Measurements from ENCODE around the gene TMEM125. TPM values are rescaled to one million over a fixed set of nuclear protein-coding genes. Genes with fewer than 3 reads are reported as not detected.
A peak's percentile ranks its signal among the peaks of the same experiment; 100 is the strongest.

TMEM125 gene
- total RNA-seq, 3 donors from 2014 or later, result 31.9 to 71.6 (median 40.6) TPM

DNA sequence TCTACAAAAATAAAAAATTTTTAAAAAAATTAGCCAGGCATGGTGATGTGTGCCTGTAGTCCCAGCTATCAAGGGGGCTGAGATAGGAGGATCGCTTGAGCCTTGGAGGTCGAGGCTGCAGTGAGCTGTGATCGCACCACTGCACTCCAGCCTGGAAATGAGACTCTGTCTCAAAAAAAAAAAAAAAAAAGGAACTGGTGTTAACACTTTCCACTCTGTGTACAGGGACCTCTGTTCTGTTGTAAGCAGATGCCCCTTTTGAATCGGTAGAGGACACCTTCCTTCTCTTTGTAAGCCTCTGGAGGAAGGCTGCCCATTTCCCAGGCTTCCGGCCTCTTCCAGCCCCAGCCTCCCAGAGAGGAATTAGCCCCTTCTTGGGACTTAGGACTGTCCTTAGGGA is 22.9 kb downstream of the TMEM125 start:
- intact Hi-C loops (cut with DNase I, micrococcal nuclease), result no loop called here
- Histone ChIP-seq H3K36me3 (ENCODE audit: low read depth) (no peaks in the 10 kb centered on the region), H3K9me3 (no peaks in the 10 kb centered on the region), H3K4me3 (no peak overlapping the region), H3K4me1 (ENCODE audit: low read depth) (peaks cover 32% of the 10 kb centered on the region)
- no peak for DNase-seq
- no peak for ATAC-seq
- TF ChIP-seq CTCF (IDR thresholded peaks at IDR 0.05), result no peak

DNA sequence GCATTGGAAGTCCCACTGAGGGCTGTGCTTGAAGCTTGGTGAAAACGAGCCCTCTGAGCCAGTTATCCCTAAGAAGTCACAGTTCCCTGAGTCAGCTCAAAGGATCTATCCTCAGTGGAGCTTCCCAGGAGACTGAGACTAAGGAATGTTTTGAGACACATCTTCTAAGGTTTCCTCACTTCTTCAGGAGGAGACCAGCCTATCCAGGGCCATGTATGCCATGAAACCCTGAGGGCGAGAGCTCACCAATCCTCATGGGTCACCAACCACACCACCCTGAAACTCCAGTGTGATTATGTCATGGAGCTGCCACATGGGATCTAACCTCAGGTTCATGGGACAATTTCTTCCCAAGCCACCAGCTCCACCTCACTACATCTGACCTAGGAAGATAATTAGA is 23.4 kb downstream of the TMEM125 start:
- Histone ChIP-seq H3K9me3 (no peaks in the 10 kb centered on the region), H3K4me3 (no peak overlapping the region), H3K4me1 (ENCODE audit: low read depth) (peaks cover 32% of the 10 kb centered on the region), H3K36me3 (ENCODE audit: low read depth) (no peaks in the 10 kb centered on the region)
- DNase-seq (no peak), ATAC-seq (no peak)
- intact Hi-C loops (cut with DNase I, micrococcal nuclease), result no loop called here
- TF ChIP-seq CTCF (IDR thresholded peaks at IDR 0.05), result no peak

- no peak overlapping the region for H3K4me3 ChIP-seq
- H3K36me3 ChIP-seq (ENCODE audit: low read depth), result no peaks in the 10 kb centered on the region
- peak in 2 of 3 donors; percentile 80 to 81 for DNase-seq
- H3K9me3 ChIP-seq, result no peaks in the 10 kb centered on the region
- intact Hi-C loops (cut with DNase I, micrococcal nuclease), result no loop called here
- H3K4me1 ChIP-seq (ENCODE audit: low read depth), result peaks cover 32% of the 10 kb centered on the region
- ATAC-seq, result peak; percentile 76
- TF ChIP-seq CTCF (IDR thresholded peaks at IDR 0.05), result no peak
Observed at GRCh38 chr1:43293896-43294760, 24.3 kb downstream of the TMEM125 start.

GRCh38 chr1:43294761-43295160 is 25.0 kb downstream of the TMEM125 start:
- Histone ChIP-seq H3K4me3 (no peak overlapping the region), H3K9me3 (no peaks in the 10 kb centered on the region), H3K4me1 (ENCODE audit: low read depth) (peaks cover 32% of the 10 kb centered on the region), H3K36me3 (ENCODE audit: low read depth) (no peaks in the 10 kb centered on the region)
- intact Hi-C loops (cut with DNase I, micrococcal nuclease), result no loop called here
- DNase-seq, result no peak
- ATAC-seq, result no peak
- TF ChIP-seq CTCF (IDR thresholded peaks at IDR 0.05), result no peak

- no peak for TF ChIP-seq CTCF (IDR thresholded peaks at IDR 0.05)
- DNase-seq (no peak), ATAC-seq (no peak)
- no peak overlapping the region for H3K4me3 ChIP-seq
- H3K4me1 ChIP-seq (ENCODE audit: low read depth), result peaks cover 32% of the 10 kb centered on the region
- intact Hi-C loops (cut with DNase I, micrococcal nuclease), result no loop called here
- H3K36me3 ChIP-seq (ENCODE audit: low read depth), result no peaks in the 10 kb centered on the region
- H3K9me3 ChIP-seq, result no peaks in the 10 kb centered on the region
Observed at GRCh38 chr1:43296207-43296606, 26.4 kb downstream of the TMEM125 start.

Data from mucosa of descending colon (tissue), 3 donors.